Progenitor cell of endocrine pancreas (in vitro differentiated cells): ENCODE results near the gene ADARB1. TPM values are rescaled to one million over a fixed set of nuclear protein-coding genes. Genes with fewer than 3 reads are reported as not detected.

Experiments
- DNase-seq: peaks from one replicate; pipeline ENCODE4 v3.0.0; 2021; ENCODE audit warnings: low spot score; ENCODE audit not compliant: unreplicated experiment
- H3K27ac Mint-ChIP-seq: 2 replicates; pipeline ENCODE4 v1.8.0; 2021; ENCODE audit warnings: mild to moderate bottlenecking, moderate library complexity, mixed read lengths
- H3K27me3 Mint-ChIP-seq: 2 replicates; pipeline ENCODE4 v1.8.0; 2021; ENCODE audit warnings: mixed read lengths
- H3K36me3 Mint-ChIP-seq: 2 replicates; pipeline ENCODE4 v1.8.0; 2022; ENCODE audit warnings: mixed read lengths; ENCODE audit not compliant: insufficient read depth
- H3K4me1 Mint-ChIP-seq: 2 replicates; pipeline ENCODE4 v1.8.0; 2021; ENCODE audit warnings: low read depth, mixed read lengths
- H3K4me3 Mint-ChIP-seq: 2 replicates; pipeline ENCODE4 v1.8.0; 2021; ENCODE audit warnings: low read depth, mild to moderate bottlenecking, moderate library complexity, mixed read lengths
- H3K9me3 Mint-ChIP-seq: 2 replicates; pipeline ENCODE4 v1.8.0; 2021; ENCODE audit warnings: low read depth, mixed read lengths
- total RNA-seq: library from RNA; stranded (reverse); gene quantifications from 2 replicates; pipeline ENCODE4 v1.2.1, GENCODE V29; 2021
- TF ChIP-seq, protein P1 (sequence below): fragments of 200-600 bp; sonication (generic); IDR thresholded peaks from one replicate; pipeline ENCODE4 v1.5.0; 2021; ENCODE audit warnings: antibody characterized with exemption, mild to moderate bottlenecking; ENCODE audit not compliant: unreplicated experiment

The ADARB1 gene
- total RNA-seq, 1 donor from 2014 or later, result 19.1 TPM

GRCh38 chr21:45179568-45180245 is 105.3 kb downstream of the ADARB1 start:
- Mint-ChIP-seq H3K4me3 (no peak overlapping the region), H3K4me1 (no peaks in the 10 kb centered on the region), H3K36me3 (peaks cover 6% of the 10 kb centered on the region), H3K27me3 (no peaks in the 10 kb centered on the region), H3K9me3 (no peaks in the 10 kb centered on the region), H3K27ac (no peak overlapping the region)
- TF ChIP-seq, protein P1, sequence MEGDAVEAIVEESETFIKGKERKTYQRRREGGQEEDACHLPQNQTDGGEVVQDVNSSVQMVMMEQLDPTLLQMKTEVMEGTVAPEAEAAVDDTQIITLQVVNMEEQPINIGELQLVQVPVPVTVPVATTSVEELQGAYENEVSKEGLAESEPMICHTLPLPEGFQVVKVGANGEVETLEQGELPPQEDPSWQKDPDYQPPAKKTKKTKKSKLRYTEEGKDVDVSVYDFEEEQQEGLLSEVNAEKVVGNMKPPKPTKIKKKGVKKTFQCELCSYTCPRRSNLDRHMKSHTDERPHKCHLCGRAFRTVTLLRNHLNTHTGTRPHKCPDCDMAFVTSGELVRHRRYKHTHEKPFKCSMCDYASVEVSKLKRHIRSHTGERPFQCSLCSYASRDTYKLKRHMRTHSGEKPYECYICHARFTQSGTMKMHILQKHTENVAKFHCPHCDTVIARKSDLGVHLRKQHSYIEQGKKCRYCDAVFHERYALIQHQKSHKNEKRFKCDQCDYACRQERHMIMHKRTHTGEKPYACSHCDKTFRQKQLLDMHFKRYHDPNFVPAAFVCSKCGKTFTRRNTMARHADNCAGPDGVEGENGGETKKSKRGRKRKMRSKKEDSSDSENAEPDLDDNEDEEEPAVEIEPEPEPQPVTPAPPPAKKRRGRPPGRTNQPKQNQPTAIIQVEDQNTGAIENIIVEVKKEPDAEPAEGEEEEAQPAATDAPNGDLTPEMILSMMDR, result no peak
- DNase-seq, result no peak

- DNase-seq, result no peak
- Mint-ChIP-seq H3K9me3 (no peaks in the 10 kb centered on the region), H3K4me3 (no peak overlapping the region), H3K4me1 (no peaks in the 10 kb centered on the region), H3K27ac (no peak overlapping the region), H3K27me3 (no peaks in the 10 kb centered on the region), H3K36me3 (peaks cover 6% of the 10 kb centered on the region)
- TF ChIP-seq, protein P1, result no peak
Measured at GRCh38 chr21:45180246-45180599, 105.8 kb downstream of the ADARB1 start.

DNA sequence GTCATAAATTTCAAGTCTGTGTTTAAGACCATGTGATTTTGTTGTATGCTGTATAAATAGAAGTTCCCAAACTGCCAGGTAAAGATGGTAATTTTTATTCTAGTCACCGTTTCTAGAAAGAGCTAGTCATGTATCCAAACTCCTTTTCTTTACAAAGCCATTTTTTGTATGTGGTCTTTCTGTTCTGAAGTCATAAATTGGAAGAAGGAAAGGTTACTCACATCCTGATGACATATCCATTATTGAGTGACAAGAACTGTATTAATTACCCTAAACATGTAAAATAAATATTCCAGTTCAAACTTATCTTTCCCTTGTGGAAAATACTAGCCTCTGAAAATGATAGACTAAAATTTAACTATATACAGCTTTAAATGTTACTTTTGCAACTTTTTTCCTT is 108.6 kb downstream of the ADARB1 start:
- no peaks in the 10 kb centered on the region for H3K27me3 Mint-ChIP-seq
- DNase-seq, result no peak
- no peak overlapping the region for H3K27ac Mint-ChIP-seq
- H3K9me3 Mint-ChIP-seq, result peaks cover 13% of the 10 kb centered on the region
- TF ChIP-seq, protein P1, result no peak
- no peaks in the 10 kb centered on the region for H3K4me1 Mint-ChIP-seq
- peaks cover 26% of the 10 kb centered on the region for H3K36me3 Mint-ChIP-seq
- H3K4me3 Mint-ChIP-seq, result no peak overlapping the region

GRCh38 chr21:45183852-45184251 is 109.5 kb downstream of the ADARB1 start:
- Mint-ChIP-seq H3K27me3 (no peaks in the 10 kb centered on the region), H3K4me1 (no peaks in the 10 kb centered on the region), H3K36me3 (peaks cover 33% of the 10 kb centered on the region), H3K4me3 (no peak overlapping the region), H3K9me3 (peaks cover 18% of the 10 kb centered on the region), H3K27ac (no peak overlapping the region)
- no peak for DNase-seq
- TF ChIP-seq, protein P1, result no peak

DNA sequence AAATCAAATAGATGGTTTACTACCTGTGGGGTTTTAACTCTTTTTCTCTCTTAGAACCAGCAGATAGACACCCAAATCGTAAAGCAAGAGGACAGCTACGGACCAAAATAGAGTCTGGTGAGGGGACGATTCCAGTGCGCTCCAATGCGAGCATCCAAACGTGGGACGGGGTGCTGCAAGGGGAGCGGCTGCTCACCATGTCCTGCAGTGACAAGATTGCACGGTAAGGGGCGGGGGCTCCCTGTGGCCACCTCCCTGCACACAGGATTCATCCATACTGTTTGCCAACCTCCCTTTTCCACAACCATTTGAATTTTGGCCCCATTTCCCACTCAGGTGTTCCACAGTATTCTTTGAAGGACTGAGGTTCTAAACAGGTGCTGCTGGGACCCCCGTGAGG is 110.5 kb downstream of the ADARB1 start:
- TF ChIP-seq, protein P1, result no peak
- no peak for DNase-seq
- Mint-ChIP-seq H3K27ac (no peak overlapping the region), H3K36me3 (peaks cover 39% of the 10 kb centered on the region), H3K27me3 (no peaks in the 10 kb centered on the region), H3K4me1 (no peaks in the 10 kb centered on the region), H3K4me3 (no peak overlapping the region), H3K9me3 (peaks cover 26% of the 10 kb centered on the region)
